HepG2 (cell line): Measurements from ENCODE around the gene NRGN. TPM values are rescaled to one million over a fixed set of nuclear protein-coding genes. Genes with fewer than 3 reads are reported as not detected.

Experiments
- ATAC-seq: fragments of 200-7000 bp; cut with Tn5 transposase; 3 replicates; pipeline ENCODE4 v1.9.1; 2020; ENCODE audit warnings: mild to moderate bottlenecking, moderate library complexity
- BruUV-seq: library from RNA; stranded (reverse); fragments of 400-500 nt; replicated peaks from 2 replicates; lab custom pipeline; 2021; lab: Mats Ljungman, UMichigan
- CTCF ChIA-PET: fragments of 300-600 bp; formaldehyde crosslinking; extraction: SDS; loops from one replicate; lab custom pipeline; 2021; ENCODE audit warnings: low total read pairs, inconsistent platforms, low intra/inter-chr PET ratio; lab: Yijun Ruan, JAX
- POLR2A ChIA-PET: fragments of 350-600 bp; sonication (Branson Sonifier 250); formaldehyde crosslinking; loops from one replicate; lab custom pipeline; 2020; ENCODE audit warnings: antibody characterized with exemption, inconsistent platforms; lab: Yijun Ruan, JAX
- DNase-seq: peaks from one replicate; pipeline ENCODE4 v3.0.0-alpha.2; 2015; ENCODE audit warnings: low spot score
- FAIRE-seq: peaks from 3 replicates; lab custom pipeline; 2011; peaks lifted over from hg19 to GRCh38; lab: Jason Lieb, UNC
- H2AFZ ChIP-seq: one replicate; pipeline ENCODE4 v1.6.1; 2011; ENCODE audit warnings: low read length, inconsistent platforms
- H3K27ac ChIP-seq: fragments of 300-600 bp; 3 replicates; pipeline ENCODE4 v1.8.0; 2011; ENCODE audit warnings: mixed run types, mild to moderate bottlenecking, mixed read lengths, low read length, inconsistent platforms; ENCODE audit not compliant: insufficient read depth; ENCODE audit errors: extremely low read length
- H3K27me3 ChIP-seq, 2 experiments: fragments of 200-600 bp in 1 of 2; 2 replicates in 1 of 2; 3 replicates in 1 of 2; pipeline versions ENCODE4 v1.6.0 to v1.8.0; 2011; ENCODE audit warnings: low read length in 2 of 2, mild to moderate bottlenecking in 2 of 2, moderate library complexity in 2 of 2, inconsistent platforms in 1 of 2; ENCODE audit not compliant: insufficient read depth in 2 of 2, control insufficient read depth in 1 of 2
- H3K36me3 ChIP-seq, 2 experiments: fragments of 200-600 bp in 1 of 2; replicated peaks in 1 of 2; 2 replicates in 1 of 2; 3 replicates in 1 of 2; pipeline versions ENCODE4 v1.5.1 to v1.8.0; 2011; ENCODE audit warnings: low read length in 2 of 2, inconsistent platforms in 1 of 2; ENCODE audit not compliant: insufficient read depth in 2 of 2, control insufficient read depth in 1 of 2
- H3K4me1 ChIP-seq: 2 replicates; pipeline ENCODE4 v1.5.1; 2012; ENCODE audit warnings: low read length, inconsistent platforms; ENCODE audit not compliant: insufficient read depth
- H3K4me2 ChIP-seq: 2 replicates; pipeline ENCODE4 v1.6.0; 2011; ENCODE audit warnings: low read depth, low read length, inconsistent platforms
- H3K4me3 ChIP-seq, 3 experiments: fragments of 200-600 bp in 1 of 3; sonication (generic), shearing (Covaris generic) in 1 of 3; replicated peaks in 1 of 3; 2 replicates each; pipeline ENCODE4 v1.5.1; 2011 to 2016; ENCODE audit warnings: low read length in 3 of 3, inconsistent platforms in 2 of 3, low read depth in 2 of 3, mild to moderate bottlenecking in 2 of 3, control low read depth in 1 of 3, mixed read lengths in 1 of 3; ENCODE audit not compliant: insufficient read depth in 1 of 3
- H3K79me2 ChIP-seq: one replicate; pipeline ENCODE4 v1.6.1; 2011; ENCODE audit warnings: low read length, inconsistent platforms; ENCODE audit not compliant: insufficient read depth
- H3K9ac ChIP-seq: 2 replicates; pipeline ENCODE4 v1.6.0; 2011; ENCODE audit warnings: mild to moderate bottlenecking, low read depth, low read length, inconsistent platforms; ENCODE audit not compliant: insufficient read depth
- H3K9me3 ChIP-seq: 2 replicates; pipeline ENCODE4 v1.5.1; 2012; ENCODE audit warnings: mild to moderate bottlenecking, low read length
- H4K20me1 ChIP-seq: 2 replicates; pipeline ENCODE4 v1.6.0; 2011; ENCODE audit warnings: inconsistent platforms, mild to moderate bottlenecking, low read length, moderate library complexity; ENCODE audit not compliant: insufficient read depth
- ARHGAP35 ChIP-seq: sonication (generic); formaldehyde crosslinking; IDR thresholded peaks from 2 replicates; pipeline ENCODE4 v1.9.0; 2022; ENCODE audit warnings: mild to moderate bottlenecking, inconsistent platforms, moderate library complexity, missing genetic modification reagents, borderline replicate concordance
- NRL ChIP-seq: sonication (generic); formaldehyde crosslinking; IDR thresholded peaks from 2 replicates; pipeline ENCODE4 v1.5.0; 2020; ENCODE audit warnings: missing genetic modification reagents, mild to moderate bottlenecking, moderate library complexity, borderline replicate concordance
- SIN3A ChIP-seq: IDR thresholded peaks from 2 replicates; pipeline ENCODE4 v1.6.1; 2011; ENCODE audit warnings: low read depth, mild to moderate bottlenecking, control low read depth, low read length, borderline replicate concordance
- SP140L ChIP-seq: sonication (generic); formaldehyde crosslinking; IDR thresholded peaks from 2 replicates; pipeline ENCODE4 v1.4.0; 2020; ENCODE audit warnings: missing genetic modification reagents, borderline replicate concordance
- STAG1 ChIP-seq: sonication (generic); formaldehyde crosslinking; IDR thresholded peaks from 2 replicates; pipeline ENCODE4 v1.4.0; 2020; ENCODE audit warnings: missing genetic modification reagents
- STAT5B ChIP-seq: sonication (generic); formaldehyde crosslinking; IDR thresholded peaks from 2 replicates; pipeline ENCODE4 v1.4.0; 2020; ENCODE audit warnings: missing genetic modification reagents
- THYN1 ChIP-seq: sonication (generic); formaldehyde crosslinking; IDR thresholded peaks from 2 replicates; pipeline ENCODE4 v1.8.1; 2023; ENCODE audit warnings: low read depth, mild to moderate bottlenecking, moderate library complexity, missing genetic modification reagents, borderline replicate concordance
- ZFAT ChIP-seq: sonication (generic); formaldehyde crosslinking; conservative IDR thresholded peaks from 2 replicates; pipeline ENCODE4 v1.8.1; 2023; ENCODE audit warnings: missing genetic modification reagents, inconsistent platforms
- ZNF101 ChIP-seq: sonication (generic); formaldehyde crosslinking; IDR thresholded peaks from 2 replicates; pipeline ENCODE4 v1.4.0; 2020; ENCODE audit warnings: mild to moderate bottlenecking, low read depth, missing genetic modification reagents, borderline replicate concordance
- ZNF564 ChIP-seq: sonication (generic); formaldehyde crosslinking; IDR thresholded peaks from 2 replicates; pipeline ENCODE4 v1.8.1; 2023; ENCODE audit warnings: mild to moderate bottlenecking, missing genetic modification reagents
- ZNF589 ChIP-seq: sonication (generic); formaldehyde crosslinking; conservative IDR thresholded peaks from 2 replicates; pipeline ENCODE4 v1.8.0; 2022; ENCODE audit warnings: mild to moderate bottlenecking, moderate library complexity, missing genetic modification reagents
- ZNF646 ChIP-seq: sonication (generic); formaldehyde crosslinking; IDR thresholded peaks from 2 replicates; pipeline ENCODE4 v1.9.0; 2021; ENCODE audit warnings: mild to moderate bottlenecking, missing genetic modification reagents
- ZXDC ChIP-seq: sonication (generic); formaldehyde crosslinking; IDR thresholded peaks from 2 replicates; pipeline ENCODE4 v1.5.0; 2020; ENCODE audit warnings: mild to moderate bottlenecking, missing genetic modification reagents
- WGBS: methylation state at CpG from one replicate; pipeline ENCODE4 v1.1.6; 2017; ENCODE audit warnings: low lambda C conversion rate; 5-methylcytosine and 5-hydroxymethylcytosine counted together
- in situ Hi-C: cut with HindIII; loops from 2 replicates; pipeline ENCODE4 v1.10.0; 2017; ENCODE audit warnings: low pct_unique_long_range_greater_than_20kb; ENCODE audit not compliant: extremely low pct_ligation_motif_present
- intact Hi-C: fragments of 100-400 bp; cut with micrococcal nuclease; formaldehyde crosslinking; loops from one replicate; pipeline ENCODE4 v1.10.0; 2022; ENCODE audit not compliant: unreplicated experiment
- polyA plus RNA-seq, 8 experiments: library from polyadenylated mRNA; depleted of rRNA in 3 of 8; stranded (reverse) in 7 of 8; unstranded in 1 of 8; fragments of >200 nt; fragmentation: Illumina TruSeq in 4 of 8; extraction: Trizol in 4 of 8; gene quantifications; 2 replicates each; pipeline versions ENCODE4 v1.2.1 to v1.2.3, GENCODE V29; 2011 to 2016; ENCODE audit warnings: low read depth in 4 of 8, missing spikeins in 1 of 8, mixed read lengths in 1 of 8; ENCODE audit not compliant: insufficient read depth in 1 of 8
- total RNA-seq, 5 experiments: library from RNA; depleted of rRNA; stranded (reverse); fragments of >200 nt; fragmentation: Illumina TruSeq; extraction: Trizol; gene quantifications; 2 replicates each; pipeline ENCODE4 v1.2.3, GENCODE V29; 2016; ENCODE audit warnings: low read depth in 1 of 5
- TF ChIP-seq, protein P1 (sequence below): IDR thresholded peaks from 2 replicates; pipeline ENCODE4 v1.6.1; 2016

The NRGN gene
- total and polyA plus RNA-seq, 2 of the 13 experiments (the other 11 are each of a cell fraction or from before 2014, with no cell fraction given): 0.22 TPM; not detected in 1

DNA sequence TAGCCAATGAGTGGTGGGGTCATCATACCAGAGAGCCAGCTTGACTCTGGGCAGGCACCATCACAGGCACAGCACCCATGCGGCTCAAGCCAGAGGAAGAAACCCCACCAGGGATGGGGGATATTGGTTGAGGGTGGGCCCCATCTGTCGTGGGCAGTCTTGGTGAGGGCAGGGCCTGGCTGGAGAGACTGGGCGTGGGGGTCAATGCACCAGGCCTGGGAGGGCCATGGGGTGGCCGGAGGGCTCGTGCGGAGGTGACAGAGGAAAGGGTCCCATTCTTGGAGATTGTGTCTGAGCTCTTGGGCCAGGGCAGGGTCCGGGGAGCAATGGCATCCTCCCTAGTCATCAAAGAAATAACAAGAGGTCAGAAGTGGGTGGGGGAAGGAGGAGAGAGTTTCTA is 13.9 kb downstream of the NRGN start (continued):
- no peak for TF ChIP-seq STAG1 (CRISPR knock-in tag)
- TF ChIP-seq ZNF589 (CRISPR knock-in tag): no peak
- TF ChIP-seq SP140L (CRISPR knock-in tag): no peak

GRCh38 chr11:124754309-124754708 is 14.6 kb downstream of the NRGN start:
- peaks cover 56% of the 10 kb centered on the region for H3K4me1 ChIP-seq
- no peak overlapping the region for H2AFZ ChIP-seq
- in situ Hi-C loops (no loop called here), intact Hi-C loops (no loop called here)
- no peaks in the 10 kb centered on the region for H3K36me3 ChIP-seq
- ChIA-PET CTCF (no interaction called here), POLR2A (interaction anchor here (0.6 kb wide), 1 partner anchor 31 kb away, joined by 3 read pairs; no protein-coding TSS in a partner anchor)
- H3K27ac ChIP-seq: no peak overlapping the region
- no peak overlapping the region for H3K4me3 ChIP-seq
- no peak overlapping the region for H3K9ac ChIP-seq
- no peaks in the 10 kb centered on the region for H3K79me2 ChIP-seq
- FAIRE-seq (no peak), ATAC-seq (no peak), DNase-seq (no peak)
- H4K20me1 ChIP-seq: no peaks in the 10 kb centered on the region
- peaks cover 0 to 31% of the 10 kb centered on the region in 2 experiments; a peak in 4 of 5 replicates for H3K27me3 ChIP-seq
- WGBS: 57% methylated on average over 4 of the region's 4 CpGs
- BruUV-seq: no TSS peak
- H3K9me3 ChIP-seq: no peaks in the 10 kb centered on the region
- H3K4me2 ChIP-seq: no peak overlapping the region
- TF ChIP-seq ZXDC (CRISPR knock-in tag): no peak
- no peak for TF ChIP-seq ZFAT (CRISPR knock-in tag)
- TF ChIP-seq ARHGAP35: no peak
- no peak for TF ChIP-seq STAT5B (CRISPR knock-in tag)
- TF ChIP-seq ZNF646 (CRISPR knock-in tag): no peak
- no peak for TF ChIP-seq THYN1
- TF ChIP-seq, protein P1, sequence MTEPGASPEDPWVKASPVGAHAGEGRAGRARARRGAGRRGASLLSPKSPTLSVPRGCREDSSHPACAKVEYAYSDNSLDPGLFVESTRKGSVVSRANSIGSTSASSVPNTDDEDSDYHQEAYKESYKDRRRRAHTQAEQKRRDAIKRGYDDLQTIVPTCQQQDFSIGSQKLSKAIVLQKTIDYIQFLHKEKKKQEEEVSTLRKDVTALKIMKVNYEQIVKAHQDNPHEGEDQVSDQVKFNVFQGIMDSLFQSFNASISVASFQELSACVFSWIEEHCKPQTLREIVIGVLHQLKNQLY (CRISPR knock-in tag): no peak
- TF ChIP-seq ZNF564: no peak
- no peak for TF ChIP-seq NRL
- TF ChIP-seq SIN3A: no peak
- no peak for TF ChIP-seq ZNF101
